UCSD-AML1 (cell line): ENCODE measurements around the gene HRH2.
"Not testable (repeated sequence)": the region's sequence is repeated elsewhere in the genome, so short reads cannot be mapped to it uniquely, and the experiment has no call there.

ENCODE experiments used
- DNase-seq: peaks from one replicate; lab custom pipeline; 2025; ENCODE audit not compliant: unreplicated experiment; lab: John Stamatoyannopoulos, UW

HRH2 gene

DNA sequence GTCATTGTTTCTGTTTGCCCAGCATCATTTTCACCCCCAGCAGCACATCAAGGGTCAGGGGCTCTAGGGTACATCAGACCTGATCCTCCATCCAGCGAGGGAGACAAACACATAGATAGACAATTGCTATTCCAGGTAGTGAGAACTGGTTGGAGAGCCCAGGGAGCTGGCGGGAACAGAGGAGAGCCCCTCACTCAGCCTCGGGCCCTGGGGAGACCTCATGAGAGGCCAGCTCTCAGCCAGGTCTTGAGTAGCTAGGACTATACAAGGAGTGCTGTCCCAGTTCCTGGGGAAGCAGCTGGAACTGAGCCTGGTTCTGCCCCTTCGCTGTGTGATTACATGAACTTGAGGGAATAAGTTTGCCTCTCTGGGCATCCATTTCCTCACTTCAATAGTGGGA lies 80.3 kb downstream of the HRH2 start:
- no peak for DNase-seq

DNA sequence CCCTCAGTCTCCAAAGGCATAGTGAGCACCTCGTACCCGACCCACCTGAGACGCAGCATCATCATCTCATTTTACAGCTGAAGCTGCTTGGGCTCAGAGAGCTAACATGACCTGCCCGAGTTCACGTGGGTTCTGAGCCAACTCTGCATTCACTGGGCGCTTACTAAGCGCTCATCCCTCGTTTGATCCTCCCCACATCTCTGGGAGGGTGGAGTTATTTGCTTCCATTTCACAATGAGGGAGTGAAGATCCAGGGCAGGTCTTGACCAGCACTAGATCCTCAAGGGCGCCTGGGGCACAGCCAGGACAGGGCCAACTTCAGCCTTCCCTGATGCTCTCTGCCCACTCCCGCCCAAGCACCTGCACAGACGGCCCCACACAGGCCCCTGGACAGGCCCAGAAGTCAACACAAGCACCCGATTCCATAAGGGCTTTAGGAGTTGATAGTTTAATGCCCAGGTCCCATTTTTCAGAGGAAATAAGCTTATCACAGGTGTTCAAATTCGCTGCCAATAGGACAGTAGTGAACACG lies 80.8 kb downstream of the HRH2 start:
- DNase-seq, result no peak

DNA sequence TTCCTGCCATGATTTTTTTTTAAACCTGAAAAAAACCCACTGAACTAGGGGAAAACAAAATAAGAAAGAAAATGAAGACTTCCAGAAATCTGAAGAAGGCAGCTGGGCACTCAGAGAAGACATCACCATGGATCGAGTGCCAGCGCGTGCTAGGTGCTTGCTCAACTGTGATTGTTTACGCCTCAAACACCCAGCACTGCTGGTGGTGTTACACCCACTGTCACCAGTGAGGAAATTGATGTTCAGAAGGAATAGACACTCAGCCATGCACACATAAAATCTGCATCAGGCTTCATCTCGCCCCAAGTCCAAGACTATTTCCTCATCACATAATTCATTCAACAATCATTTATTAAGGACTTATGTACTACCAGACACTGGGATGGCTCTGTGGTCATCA lies 82.1 kb downstream of the HRH2 start:
- no peak for DNase-seq

DNA sequence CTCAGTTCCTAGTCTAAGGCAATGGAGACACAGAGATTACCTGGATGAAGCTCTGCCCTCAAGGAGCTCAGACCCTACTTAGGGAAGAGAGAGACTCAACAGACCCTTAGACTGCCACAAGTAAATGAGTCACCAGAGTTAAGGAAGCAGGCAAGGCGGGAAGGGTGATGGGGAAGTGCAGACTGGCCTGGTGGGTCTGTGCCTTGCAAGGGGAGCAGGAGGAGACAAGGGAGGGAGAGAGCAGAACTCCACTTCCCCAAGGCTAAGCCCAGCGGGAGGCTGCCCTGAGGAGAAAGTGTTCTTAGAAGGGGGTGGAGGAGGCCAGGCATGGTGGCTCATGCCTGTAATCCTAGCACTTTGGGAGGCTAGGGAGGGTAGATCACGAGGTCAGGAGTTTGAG lies 83.7 kb downstream of the HRH2 start:
- DNase-seq, result no peak

DNA sequence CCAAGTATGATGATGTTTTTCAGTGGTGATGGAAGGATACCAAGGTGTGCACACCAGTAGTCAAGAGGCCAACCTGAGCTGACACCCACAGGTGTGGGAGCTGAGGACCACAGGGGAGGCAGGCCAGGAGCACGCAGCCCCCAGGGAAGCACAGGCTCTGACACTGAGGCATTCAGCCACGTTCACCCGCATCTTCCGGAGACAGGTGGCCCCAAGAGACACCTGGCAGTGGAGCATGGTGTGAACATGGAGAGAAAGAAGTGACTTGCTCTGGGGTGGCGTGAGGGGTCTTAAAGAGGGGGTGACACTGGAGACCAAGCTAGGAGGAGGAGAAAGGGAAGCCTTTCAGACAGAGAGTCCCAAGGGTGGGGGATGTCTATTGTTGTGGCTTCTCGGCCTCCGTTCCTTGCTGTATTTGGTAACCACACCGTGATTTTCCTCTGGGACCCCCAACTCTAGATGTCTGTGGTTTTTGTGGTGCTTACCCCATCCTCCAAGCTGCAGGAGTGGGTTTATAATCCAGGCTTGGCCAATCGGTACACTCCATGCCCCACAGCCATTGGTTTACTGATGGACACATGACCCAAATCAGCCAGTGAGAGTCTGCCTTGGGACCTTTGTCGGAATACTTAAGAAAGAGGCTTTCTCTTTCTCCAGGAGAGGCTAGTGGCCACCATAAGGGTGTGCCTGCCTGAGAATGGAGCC lies 84.6 kb downstream of the HRH2 start:
- DNase-seq, result no peak

DNA sequence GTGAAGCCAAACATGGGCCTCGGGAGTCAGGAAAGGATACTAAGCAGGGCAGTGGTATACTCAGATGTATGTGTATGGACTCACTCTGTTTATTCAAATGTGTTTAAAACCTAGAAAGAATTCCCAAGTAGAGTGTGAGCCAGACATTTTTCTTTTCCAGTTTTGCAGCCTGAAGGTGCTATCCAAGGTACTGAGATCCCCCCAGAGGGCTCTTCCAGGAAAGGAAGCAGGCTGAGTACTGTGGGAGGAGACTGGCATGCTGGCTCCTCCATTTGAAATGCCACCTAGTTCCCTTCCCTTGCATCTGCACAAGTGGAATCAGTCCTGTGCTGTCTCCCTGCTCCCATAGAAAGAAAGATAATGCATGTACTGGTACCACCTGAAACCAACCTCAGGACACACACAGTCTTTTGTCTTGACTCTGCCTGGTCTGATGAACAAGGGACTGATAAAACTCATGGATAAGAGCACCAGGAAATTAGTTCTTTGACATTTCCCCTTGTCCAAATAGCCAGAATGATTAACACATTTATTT lies 85.9 kb downstream of the HRH2 start:
- no peak for DNase-seq

DNA sequence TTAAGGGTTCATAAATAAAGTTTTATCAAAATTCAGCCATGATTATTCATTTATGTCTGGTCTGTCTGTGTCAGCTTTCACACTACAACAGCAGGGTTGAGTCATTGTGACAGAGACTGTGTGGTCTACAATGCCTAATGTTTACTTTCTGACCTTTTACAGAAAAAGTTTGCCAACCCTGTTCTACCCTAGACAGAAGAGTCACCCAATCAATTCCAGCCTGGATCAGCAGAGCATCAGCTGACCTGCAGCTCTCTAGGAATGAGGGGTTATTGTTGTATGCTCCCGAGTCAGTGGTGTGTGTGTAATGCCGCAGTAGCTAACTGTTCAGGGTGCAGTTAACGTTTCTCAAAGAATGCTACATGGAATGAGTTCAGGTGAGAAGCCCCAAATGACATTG lies 87.3 kb downstream of the HRH2 start:
- no peak for DNase-seq

DNA sequence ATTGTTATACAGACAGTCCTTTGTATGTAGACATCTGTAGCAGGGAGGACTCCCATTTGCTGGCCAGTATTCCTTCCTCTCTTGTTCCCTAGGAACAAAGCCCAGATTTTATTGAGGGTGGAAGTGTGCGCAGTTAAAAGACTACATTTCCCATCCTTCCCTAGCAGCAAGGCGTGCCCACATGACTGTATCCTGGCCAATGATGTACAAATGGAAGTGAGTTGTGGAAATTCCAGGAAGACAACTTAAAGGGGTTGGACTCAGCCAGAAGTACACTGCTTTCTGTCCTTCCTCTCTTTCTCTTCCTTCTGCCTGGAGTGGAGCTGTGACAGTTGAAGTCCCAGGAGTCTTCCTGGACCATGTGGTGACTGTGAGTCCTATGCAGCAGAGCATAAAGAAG lies 89.0 kb downstream of the HRH2 start:
- no peak for DNase-seq

DNA sequence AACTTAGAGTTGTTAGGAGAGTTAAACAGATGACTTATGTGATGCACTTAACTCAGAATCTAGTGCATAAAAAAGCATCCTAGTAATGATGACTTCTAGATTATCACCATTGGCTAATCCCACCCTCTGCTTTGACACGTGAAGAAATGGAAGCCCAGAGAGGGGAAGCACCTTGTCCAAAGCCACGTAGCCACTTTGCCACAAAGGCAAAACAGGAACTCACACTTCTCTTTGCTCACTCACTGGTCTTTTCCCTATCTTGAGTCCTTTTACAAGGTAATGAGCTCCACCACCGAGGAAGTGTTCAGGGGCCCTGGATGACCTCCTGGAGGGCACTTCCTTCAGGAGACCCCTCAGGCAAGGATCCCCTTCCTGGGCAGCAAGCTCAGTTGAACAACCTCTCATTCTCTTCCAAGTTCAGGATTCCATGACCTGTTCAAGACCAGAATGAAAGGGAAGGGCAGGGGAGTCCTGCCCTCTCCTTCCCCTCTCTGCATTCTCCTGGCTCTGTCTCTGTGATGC lies 89.7 kb downstream of the HRH2 start:
- no peak for DNase-seq

DNA sequence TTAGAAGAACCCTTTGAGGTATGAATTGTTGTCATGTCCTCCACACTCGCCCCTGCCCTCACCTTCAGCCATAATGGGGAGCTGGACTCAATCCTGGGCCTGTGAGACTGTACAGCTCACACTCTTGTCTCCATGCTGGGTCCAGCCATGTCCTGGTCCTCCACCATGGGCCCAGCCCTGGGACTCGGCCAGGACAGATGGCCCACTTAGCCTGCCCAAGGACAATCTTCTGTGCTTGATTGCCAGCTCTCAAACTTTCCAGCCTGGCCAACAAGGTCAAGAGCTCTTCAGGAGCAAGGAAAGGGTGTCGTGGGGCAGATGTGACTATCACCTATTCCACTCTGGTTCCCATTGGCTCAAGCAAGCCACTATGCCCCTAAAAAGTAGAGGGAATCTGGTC lies 90.8 kb downstream of the HRH2 start:
- DNase-seq, result no peak

DNA sequence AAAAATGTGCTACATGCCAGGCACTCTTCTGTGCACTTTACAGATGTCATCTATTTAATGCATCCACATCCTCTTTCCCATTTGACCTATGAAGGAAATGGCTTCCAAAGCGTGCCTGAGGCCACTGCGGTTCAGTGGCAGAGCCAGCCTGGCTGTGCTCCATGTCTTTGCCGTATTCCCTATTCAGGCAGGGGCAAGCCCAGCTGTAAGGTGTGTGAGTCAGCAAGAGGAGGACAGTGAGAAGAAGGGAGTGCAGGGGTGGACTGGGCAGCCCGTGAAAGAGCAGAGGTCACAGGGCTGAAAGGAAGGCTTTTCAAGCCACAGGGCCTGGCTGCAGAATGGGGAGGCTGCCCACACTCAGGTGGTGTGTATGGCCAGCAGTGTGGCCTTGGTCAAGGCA lies 91.7 kb downstream of the HRH2 start:
- no peak for DNase-seq

DNA sequence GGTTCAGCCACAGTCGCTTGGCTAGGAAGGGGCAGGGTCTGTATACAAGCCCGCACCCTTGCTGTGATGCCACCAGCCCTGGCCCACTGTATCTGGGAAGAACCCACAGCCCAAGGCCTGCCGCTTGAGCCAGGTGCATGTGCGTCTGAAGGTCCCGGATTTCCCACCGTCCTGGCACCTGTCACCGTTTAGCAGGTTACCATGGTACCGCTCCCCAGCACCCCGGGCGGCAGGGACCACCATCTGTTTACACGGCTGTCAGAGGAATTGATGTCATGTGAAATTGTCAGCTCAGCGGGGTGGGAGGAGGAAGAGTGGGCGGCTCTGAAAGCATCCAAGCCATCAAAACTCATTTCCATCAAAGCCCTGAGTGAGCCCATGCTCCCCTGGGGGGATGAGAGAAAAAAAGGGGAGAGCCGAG lies 92.7 kb downstream of the HRH2 start:
- no peak for DNase-seq

DNA sequence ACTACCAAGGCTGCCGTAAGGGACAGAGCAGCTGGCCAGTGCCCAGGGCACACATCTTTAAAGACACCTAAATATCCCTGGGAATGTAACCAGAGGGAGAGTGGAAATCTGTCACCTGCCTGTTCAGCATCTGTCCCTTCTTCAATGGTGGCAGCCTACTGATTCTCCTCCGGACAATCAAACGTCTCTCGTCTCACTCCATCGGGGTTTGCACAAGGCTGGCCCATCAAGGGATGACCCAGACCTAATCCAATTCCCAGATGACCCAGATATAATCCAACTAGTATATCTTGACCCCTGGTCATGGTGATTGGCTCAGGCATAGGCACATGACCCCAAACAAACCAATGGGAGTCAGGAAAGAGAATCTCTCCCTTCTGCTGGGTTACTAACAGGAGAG lies 93.5 kb downstream of the HRH2 start:
- DNase-seq, result no peak

DNA sequence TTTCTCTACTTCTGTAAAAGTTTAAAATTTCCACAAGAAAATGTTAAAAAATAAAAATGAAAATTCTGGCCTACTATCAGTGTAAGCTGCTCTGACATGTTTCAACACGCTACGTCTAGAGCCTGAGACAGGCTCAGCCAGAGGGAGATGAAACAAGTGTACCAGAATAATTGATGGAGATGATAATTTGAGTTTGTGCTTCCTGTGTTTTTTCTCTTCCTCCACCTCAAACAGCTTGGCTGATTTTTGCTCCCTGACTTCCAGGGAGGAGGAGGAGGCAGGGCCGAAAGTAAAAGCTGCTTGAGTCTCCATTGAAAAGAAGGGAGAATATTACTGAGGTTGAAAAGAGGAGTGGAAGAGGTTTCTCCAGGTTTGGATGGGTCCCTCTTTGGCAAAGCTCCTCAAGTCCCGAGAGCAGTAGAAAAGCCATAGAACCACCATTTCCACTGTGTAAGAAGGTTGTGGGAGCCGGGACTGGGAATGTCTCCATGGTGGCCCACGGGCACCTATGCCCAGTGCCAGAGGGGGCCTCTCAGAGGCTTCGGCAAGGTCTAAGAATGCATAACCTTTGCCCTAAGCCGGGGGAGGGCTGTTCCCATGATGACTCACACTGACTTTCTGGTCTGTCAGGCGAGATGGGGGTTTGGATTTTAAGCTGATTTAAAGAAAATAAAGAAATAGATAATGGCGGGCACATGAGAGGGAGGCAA lies 95.1 kb downstream of the HRH2 start:
- no peak for DNase-seq

DNA sequence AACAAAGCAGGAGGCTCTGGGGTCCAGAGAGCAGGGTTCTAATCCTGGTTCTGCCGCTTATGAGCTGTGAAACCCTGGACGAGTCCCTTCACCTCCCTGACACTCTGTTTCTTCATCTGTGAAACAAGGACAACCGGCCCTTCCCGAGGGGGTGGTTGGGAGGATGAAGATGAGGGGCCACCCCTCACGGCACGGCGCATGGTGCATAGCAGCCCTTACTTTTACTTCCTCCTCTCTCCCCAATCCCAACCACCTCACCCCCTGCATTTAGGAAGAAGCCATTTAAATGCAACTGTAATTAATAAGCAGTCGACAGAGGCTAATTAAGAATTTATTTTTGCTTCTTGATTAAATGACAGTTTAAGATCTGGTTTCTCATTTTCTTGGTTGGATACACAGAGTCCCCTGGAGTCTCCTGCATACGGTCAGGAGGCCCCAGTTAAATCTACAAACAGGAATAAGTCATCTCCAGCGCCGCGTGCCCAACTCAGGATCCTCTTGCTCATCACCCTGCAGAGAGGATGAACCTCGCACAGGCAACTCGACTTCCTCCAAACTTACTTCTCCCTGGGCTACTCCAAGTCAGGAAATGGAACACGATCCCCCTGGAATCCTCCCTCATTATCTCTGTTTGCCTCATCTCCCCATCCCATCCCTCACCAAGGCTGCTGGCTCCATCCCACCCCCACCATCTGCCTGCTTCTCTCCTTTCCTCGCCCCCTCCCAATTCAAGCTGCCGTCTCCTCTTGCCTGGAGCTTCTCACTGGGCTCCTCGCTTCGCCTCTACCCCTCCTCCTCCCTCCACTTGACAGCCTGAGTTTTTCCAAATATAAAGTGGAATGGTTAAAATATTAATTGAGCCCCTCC lies 95.9 kb downstream of the HRH2 start:
- no peak for DNase-seq

DNA sequence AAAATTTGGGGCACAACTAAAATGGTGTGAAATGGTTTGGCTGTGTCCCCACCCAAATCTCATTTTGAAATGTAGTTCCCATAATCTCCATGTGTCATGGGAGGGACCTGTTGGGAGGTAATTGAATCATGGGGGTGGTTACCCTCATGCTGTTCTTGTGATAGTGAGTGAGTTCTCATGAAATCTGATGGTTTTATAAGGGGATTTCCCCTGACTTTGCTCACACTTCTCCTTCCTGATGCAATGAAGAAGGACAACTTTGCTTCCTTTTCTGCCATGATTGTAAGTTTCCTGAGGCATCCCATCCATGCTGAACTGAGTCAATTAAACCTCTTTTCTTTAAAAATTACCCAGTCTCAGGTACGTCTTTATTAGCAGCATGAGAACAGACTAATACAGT lies 102.1 kb downstream of the HRH2 start:
- not testable (repeated sequence) for DNase-seq
